GM18868 (cell line): ENCODE results near the gene ITPKB.
A peak's percentile ranks its signal among the peaks of the same experiment; 100 is the strongest.

Experiments
- ATAC-seq: cut with Tn5 transposase; IDR thresholded peaks from one replicate; pipeline ENCODE4 v1.9.1; 2021; ENCODE audit warnings: mild to moderate bottlenecking, moderate library complexity; ENCODE audit not compliant: unreplicated experiment

The ITPKB gene

GRCh38 chr1:226655251-226656163 is 83.6 kb downstream of the ITPKB start:
- no peak for ATAC-seq

GRCh38 chr1:226654668-226655055 is 84.4 kb downstream of the ITPKB start:
- no peak for ATAC-seq

GRCh38 chr1:226654046-226654667 is 84.9 kb downstream of the ITPKB start:
- no peak for ATAC-seq

GRCh38 chr1:226653311-226653921 is 85.7 kb downstream of the ITPKB start:
- ATAC-seq: peak; percentile 70

- no peak for ATAC-seq
Measured at GRCh38 chr1:226652613-226653012, 86.5 kb downstream of the ITPKB start.

GRCh38 chr1:226651732-226652105 is 87.4 kb downstream of the ITPKB start:
- ATAC-seq: no peak

- no peak for ATAC-seq
Measured at GRCh38 chr1:226651041-226651731, 87.9 kb downstream of the ITPKB start.

GRCh38 chr1:226650236-226650841 is 88.7 kb downstream of the ITPKB start:
- ATAC-seq: no peak

GRCh38 chr1:226649780-226650179 is 89.3 kb downstream of the ITPKB start:
- ATAC-seq: no peak

- ATAC-seq: no peak
Measured at GRCh38 chr1:226649244-226649643, 89.8 kb downstream of the ITPKB start.

- ATAC-seq: no peak
Measured at GRCh38 chr1:226648421-226648820, 90.7 kb downstream of the ITPKB start.

- no peak for ATAC-seq
Measured at GRCh38 chr1:226647719-226648118, 91.4 kb downstream of the ITPKB start.

- no peak for ATAC-seq
Measured at GRCh38 chr1:226646870-226647449, 92.1 kb downstream of the ITPKB start.

GRCh38 chr1:226646026-226646869 is 92.8 kb downstream of the ITPKB start:
- ATAC-seq: no peak

- no peak for ATAC-seq
Measured at GRCh38 chr1:226645279-226645976, 93.7 kb downstream of the ITPKB start.

- peak; percentile 1 for ATAC-seq
Measured at GRCh38 chr1:226644541-226645176, 94.4 kb downstream of the ITPKB start.

GRCh38 chr1:226643611-226644540 is 95.2 kb downstream of the ITPKB start:
- ATAC-seq: peak; percentile 45
